IPS-18c (cell line): ENCODE results near the gene BHLHE23.
A peak's percentile ranks its signal among the peaks of the same experiment; 100 is the strongest.

Experiments
- H3K4me3 ChIP-seq: 2 replicates; pipeline ENCODE4 v1.7.0; 2013; ENCODE audit warnings: low read depth, mild to moderate bottlenecking, low read length, moderate library complexity; ENCODE audit not compliant: insufficient read depth
- H3K9me3 ChIP-seq: one replicate; pipeline ENCODE4 v1.6.1; 2013; ENCODE audit warnings: mild to moderate bottlenecking, low read length, moderate library complexity; ENCODE audit not compliant: control insufficient read depth, insufficient read depth

Gene BHLHE23

GRCh38 chr20:63031251-63032014 lies 24.7 kb upstream of the BHLHE23 start:
- no peak overlapping the region for H3K4me3 ChIP-seq
- H3K9me3 ChIP-seq, result peaks cover 3% of the 10 kb centered on the region

DNA sequence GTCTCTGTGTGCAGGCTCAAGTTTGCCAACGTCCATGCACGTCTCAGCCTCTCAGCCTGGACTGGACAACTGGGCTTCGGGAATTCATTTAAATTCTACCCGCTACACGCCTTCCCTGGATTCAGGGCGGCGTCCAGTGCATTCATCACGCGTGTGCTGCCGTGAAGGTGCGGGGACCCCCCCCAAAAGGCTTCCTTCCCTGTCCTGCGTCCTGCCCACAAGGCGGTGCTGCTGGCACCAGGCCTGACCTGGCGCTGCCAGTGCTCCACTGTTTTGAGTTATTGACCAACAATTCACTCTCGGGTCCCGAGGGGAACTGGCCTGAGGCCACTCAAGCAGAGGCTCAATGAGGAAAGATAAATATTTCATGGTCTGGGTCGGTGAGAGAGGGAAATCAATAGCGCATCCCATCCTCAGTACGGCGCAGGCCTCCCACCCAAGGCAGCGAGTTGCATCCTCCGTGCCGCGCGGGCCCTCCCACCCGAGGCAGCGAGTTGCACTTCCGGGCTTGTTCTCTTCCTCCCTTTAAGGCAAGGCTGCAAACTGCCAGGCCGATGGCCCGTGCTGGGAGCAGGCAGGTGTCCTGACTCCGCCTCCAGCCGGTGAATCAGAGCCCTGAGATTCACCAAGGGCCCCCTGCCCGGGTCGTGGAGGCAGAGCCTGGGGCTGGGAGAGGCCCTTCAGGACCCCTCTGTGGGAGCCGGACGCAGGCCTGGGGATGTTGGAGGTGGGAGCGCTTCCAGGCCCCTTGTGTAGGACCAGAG lies 22.8 kb upstream of the BHLHE23 start:
- Histone ChIP-seq H3K4me3 (no peak overlapping the region), H3K9me3 (peaks cover 3% of the 10 kb centered on the region)

- peak overlapping the region; percentile 42; the same call in 1 of the 2 replicates for H3K4me3 ChIP-seq
- peaks cover 3% of the 10 kb centered on the region for H3K9me3 ChIP-seq
Observed at GRCh38 chr20:63028461-63028921, 21.7 kb upstream of the BHLHE23 start.

- Histone ChIP-seq H3K4me3 (peak overlapping the region; percentile 42; the same call in 1 of the 2 replicates), H3K9me3 (peaks cover 3% of the 10 kb centered on the region)
Observed at GRCh38 chr20:63027922-63028389, 21.2 kb upstream of the BHLHE23 start.

DNA sequence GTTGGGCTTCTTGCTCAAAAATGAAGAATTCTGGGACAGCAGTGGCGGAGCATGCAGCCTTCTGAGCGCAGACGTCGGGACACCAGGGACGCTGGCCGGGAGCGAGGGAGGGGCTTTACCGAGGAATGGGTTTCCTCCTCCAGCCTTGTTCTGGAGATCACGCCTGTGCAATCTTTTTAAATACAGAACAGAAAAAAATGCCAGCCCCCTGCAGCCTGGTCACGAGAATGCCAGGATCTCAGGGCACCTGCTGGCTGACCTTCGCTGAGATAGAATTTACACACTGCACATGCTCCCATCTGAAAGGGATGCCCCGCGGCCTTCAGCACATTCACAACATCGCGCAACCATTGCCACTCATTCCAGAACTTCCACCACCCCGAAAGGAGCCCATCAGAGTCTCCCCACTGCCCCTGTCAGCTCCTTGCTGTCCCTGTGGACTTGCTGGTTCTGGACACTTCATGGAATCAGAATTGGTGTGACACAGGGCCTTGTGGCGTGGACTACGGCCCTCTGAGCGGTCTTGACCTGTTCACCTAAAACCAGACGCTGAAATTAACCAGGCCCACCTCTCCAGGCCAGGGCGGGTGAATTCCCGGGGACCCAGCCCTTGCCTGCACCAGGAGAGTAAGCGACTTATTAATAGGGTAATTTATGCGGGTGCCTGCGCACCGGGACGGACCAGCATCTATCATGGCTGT lies 20.6 kb upstream of the BHLHE23 start:
- H3K9me3 ChIP-seq, result peaks cover 2% of the 10 kb centered on the region
- no peak overlapping the region for H3K4me3 ChIP-seq

DNA sequence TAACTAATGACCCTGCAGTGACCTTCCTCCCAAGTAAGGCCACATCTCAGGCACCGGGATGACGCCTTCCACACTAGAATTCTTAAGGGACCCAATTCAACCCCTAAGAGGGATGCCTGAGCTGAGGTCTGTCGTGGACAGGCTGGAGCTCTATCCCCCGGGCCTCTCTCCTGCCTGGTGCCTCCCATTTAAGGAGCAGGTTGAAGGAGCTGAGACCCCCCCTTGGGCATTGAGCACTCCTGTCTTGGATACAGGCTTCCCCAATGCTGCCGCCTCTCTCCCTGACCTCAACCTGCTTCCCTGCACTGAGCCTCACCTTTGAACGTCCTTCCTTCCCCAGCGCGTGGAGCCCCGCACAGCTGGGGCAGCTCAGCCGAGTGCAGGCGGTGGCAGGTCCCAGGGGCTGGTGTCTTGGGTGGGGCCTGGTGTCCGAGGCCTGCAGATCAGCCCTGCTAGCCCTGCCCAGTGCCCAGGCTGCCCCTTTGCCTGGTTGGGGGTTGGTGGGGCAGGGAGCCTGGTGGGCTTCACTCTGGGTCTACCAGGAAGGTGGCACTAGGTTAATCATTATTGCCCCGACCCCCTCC lies 19.9 kb upstream of the BHLHE23 start:
- Histone ChIP-seq H3K9me3 (no peaks in the 10 kb centered on the region), H3K4me3 (no peak overlapping the region)

GRCh38 chr20:63025534-63026331 lies 19.0 kb upstream of the BHLHE23 start:
- H3K4me3 ChIP-seq, result no peak overlapping the region

DNA sequence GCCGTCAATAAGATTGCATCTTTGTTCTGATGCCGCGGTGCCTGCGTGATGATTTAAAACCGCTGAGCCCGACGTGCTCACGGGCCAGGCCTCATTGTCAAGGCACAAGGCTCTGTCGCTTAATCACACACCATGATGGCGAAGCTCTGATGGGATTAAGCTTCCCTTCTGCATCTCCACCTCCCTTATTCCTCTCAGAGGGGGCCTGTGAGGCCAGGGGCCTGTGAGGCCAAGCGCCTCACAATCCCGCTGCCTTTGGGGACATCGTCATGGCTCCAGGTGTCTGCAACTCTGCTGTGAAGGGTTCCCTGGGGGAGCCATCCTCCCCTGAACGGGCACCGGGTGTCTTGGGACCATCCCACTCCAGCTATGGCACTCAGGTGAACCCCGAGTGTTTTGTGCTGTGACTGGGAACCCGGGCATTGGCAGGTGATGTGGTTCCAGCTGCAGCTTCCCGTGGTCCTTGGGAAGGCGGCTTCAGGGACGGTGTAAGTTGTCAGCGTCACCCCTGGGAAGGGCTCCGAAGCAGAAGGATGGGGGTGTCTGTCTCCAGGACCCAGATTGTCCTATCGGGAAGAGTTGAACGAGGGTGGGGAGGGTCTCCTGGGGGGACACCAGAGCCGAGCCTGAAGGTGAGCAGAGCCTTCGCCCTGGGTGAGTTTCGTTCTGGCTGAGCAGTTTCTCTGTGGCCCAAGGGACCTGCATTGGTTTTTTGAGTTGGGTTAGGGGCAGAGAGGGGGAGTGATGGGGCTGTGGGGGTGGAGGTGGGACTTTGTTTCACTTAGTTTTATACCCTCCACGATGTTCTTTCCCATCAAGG lies 18.0 kb upstream of the BHLHE23 start:
- H3K9me3 ChIP-seq, result peaks cover 3% of the 10 kb centered on the region
- H3K4me3 ChIP-seq, result no peak overlapping the region

More at GRCh38 chr20:63025534-63026331, 19.0 kb upstream of the BHLHE23 start:
- H3K9me3 ChIP-seq, result no peaks in the 10 kb centered on the region

GRCh38 chr20:63023936-63024571 lies 17.3 kb upstream of the BHLHE23 start:
- Histone ChIP-seq H3K4me3 (no peak overlapping the region), H3K9me3 (peaks cover 3% of the 10 kb centered on the region)

DNA sequence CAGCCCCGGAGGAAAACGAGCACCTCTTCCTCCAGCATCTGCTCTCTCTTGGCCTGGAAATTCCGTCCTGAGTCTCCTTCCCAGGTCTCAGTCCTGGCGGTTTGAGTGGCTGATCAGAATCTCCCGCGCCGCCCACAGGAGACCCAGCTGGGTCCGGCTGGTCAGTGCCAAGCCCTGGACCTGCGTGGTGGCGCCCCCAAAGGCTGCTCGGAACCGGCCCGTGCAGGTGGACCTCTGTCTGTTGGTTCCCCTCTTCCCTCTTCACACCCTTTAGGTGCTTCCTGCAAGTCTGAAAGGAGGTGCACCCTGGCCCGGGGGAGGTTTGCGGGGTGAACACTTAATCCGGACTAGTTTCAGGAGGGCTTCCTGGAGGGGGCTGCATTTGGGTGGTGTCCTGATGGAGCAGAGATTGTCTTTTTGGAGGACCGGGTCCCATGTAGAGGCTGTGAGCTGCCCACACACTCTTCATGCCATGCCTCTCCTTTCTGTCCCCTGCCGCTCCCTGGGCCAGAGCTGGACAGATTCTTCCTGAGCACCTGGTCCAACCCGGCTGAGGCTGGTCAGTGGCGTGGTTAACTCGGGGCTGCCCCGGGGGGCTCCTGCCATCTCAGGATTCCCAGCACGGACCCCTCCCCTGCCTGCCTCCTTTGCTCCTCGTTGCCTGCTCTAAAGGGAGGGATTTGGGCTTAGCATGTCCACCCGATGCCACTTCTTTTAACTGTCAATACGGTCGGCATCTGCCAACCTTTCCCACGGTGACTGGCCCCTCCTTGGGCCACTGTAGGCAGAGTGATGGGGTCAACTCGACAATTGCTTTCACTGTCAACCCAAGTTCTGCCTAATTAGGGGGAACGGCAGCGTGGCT lies 16.5 kb upstream of the BHLHE23 start:
- Histone ChIP-seq H3K9me3 (peaks cover 3% of the 10 kb centered on the region), H3K4me3 (no peak overlapping the region)

- Histone ChIP-seq H3K9me3 (peaks cover 3% of the 10 kb centered on the region), H3K4me3 (no peak overlapping the region)
Observed at GRCh38 chr20:63022501-63022900, 15.7 kb upstream of the BHLHE23 start.

DNA sequence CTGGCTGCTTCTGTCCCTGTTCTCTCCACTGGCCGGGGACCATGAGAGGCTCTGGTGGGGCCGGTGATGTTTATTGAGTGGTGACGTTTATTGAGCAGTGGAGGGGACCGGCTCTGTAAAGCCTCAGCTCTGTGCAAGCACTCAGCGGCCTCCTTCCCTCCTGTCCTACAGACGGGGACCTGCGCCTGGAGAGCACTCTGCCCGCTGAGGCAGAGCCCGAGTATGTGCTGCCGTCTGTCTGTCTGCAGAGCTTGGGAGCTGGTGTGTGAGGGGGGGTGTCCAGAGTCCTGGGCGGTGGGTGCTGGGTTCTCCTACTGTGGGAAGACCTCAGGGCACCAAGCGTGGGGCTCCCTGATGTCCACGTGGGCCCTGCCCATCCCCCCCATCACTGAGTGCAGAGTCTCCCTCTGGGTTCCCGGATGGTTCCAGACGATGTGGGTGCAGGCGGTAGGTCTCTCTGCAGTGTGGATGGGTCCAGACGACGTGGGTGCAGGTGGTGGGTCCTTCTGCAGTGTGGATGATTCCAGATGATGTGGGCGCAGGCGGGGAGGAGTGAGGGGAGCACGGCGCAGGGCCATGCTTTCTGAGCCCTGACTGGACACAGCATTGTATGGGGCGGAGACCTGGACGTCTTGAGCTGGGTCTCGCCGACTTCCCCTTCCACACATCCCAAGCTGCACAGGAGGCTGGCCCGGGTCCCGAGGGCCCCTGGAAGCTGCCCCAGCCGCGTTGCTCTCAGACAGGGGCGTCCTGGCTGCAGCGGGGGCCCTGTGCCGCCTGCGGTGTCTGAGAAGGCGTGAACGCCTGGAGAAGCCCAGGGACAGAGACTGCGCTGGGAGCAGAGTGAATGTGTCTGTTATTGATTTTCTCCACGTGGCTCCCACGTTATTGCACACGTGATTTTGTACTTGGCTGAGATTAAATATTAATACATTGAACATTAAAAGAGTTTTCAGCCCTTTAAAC lies 14.9 kb upstream of the BHLHE23 start:
- Histone ChIP-seq H3K4me3 (no peak overlapping the region), H3K9me3 (peaks cover 3% of the 10 kb centered on the region)

GRCh38 chr20:63020681-63021080 lies 13.9 kb upstream of the BHLHE23 start:
- Histone ChIP-seq H3K4me3 (no peak overlapping the region), H3K9me3 (peaks cover 3% of the 10 kb centered on the region)
